Prostate gland (tissue), 2 donors: Measurements from ENCODE around the gene SEMA6A.

Source experiments
- POLR2A ChIP-seq: fragments of 450-650 bp; IDR thresholded peaks from one replicate; pipeline ENCODE4 v1.6.1; 2016; ENCODE audit warnings: antibody characterized with exemption, mild to moderate bottlenecking
- TF ChIP-seq, protein P1 (sequence below), 4 experiments: fragments of 200-600 bp in 2 of 4; fragments of 450-650 bp in 2 of 4; sonication (generic) in 2 of 4; IDR thresholded peaks; 1 replicate in 3 of 4; 2 replicates in 1 of 4; pipeline ENCODE4 v1.5.1; 2016 to 2019; ENCODE audit warnings: antibody characterized with exemption in 4 of 4, mild to moderate bottlenecking in 2 of 4, moderate library complexity in 2 of 4

DNA sequence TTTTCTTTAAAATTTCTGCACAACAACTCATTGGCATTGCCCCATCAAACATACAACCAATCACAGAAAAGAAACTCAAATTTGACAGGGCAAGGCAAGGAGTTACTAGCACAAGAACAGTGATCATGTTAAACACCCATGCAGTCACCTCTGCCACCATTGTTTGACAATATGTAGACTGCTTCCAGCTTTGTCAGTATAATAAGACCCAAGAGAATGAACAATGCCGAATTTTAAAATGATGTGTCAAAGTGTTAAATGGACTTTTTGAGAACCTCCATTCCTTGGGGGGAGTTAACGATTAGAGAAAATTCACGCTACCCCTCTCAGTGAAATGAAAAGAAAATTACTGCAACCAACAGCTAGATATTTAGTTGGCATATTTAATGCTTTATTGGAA lies 109.2 kb downstream of the SEMA6A start:
- TF ChIP-seq, protein P1, sequence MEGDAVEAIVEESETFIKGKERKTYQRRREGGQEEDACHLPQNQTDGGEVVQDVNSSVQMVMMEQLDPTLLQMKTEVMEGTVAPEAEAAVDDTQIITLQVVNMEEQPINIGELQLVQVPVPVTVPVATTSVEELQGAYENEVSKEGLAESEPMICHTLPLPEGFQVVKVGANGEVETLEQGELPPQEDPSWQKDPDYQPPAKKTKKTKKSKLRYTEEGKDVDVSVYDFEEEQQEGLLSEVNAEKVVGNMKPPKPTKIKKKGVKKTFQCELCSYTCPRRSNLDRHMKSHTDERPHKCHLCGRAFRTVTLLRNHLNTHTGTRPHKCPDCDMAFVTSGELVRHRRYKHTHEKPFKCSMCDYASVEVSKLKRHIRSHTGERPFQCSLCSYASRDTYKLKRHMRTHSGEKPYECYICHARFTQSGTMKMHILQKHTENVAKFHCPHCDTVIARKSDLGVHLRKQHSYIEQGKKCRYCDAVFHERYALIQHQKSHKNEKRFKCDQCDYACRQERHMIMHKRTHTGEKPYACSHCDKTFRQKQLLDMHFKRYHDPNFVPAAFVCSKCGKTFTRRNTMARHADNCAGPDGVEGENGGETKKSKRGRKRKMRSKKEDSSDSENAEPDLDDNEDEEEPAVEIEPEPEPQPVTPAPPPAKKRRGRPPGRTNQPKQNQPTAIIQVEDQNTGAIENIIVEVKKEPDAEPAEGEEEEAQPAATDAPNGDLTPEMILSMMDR (IDR thresholded peaks at IDR 0.05), result no peak
- no peak for TF ChIP-seq POLR2A
